Neural progenitor cell (in vitro differentiated cells): Measurements from ENCODE around the gene FBP2. TPM values are rescaled to one million over a fixed set of nuclear protein-coding genes. Genes with fewer than 3 reads are reported as not detected.
A peak's percentile ranks its signal among the peaks of the same experiment; 100 is the strongest.
"Not testable (repeated sequence)": the region's sequence is repeated elsewhere in the genome, so short reads cannot be mapped to it uniquely, and the experiment has no call there.

Source experiments
- DNase-seq: peaks from one replicate; pipeline ENCODE4 v3.0.0-alpha.2; 2016; ENCODE audit warnings: low spot score
- H2AFZ ChIP-seq: fragments of 200-600 bp; sonication (generic); replicated peaks from 2 replicates; pipeline ENCODE4 v1.6.1; 2016; ENCODE audit warnings: antibody characterized with exemption
- H3F3A ChIP-seq: fragments of 200-600 bp; sonication (generic); 2 replicates; pipeline ENCODE4 v1.6.1; 2016; ENCODE audit warnings: antibody characterized with exemption, low read depth
- H3K27ac ChIP-seq: fragments of 200-600 bp; sonication (generic); 2 replicates; pipeline ENCODE4 v1.5.1; 2016; ENCODE audit warnings: mild to moderate bottlenecking
- H3K27me3 ChIP-seq: fragments of 200-600 bp; sonication (generic); 2 replicates; pipeline ENCODE4 v1.6.1; 2016; ENCODE audit warnings: mild to moderate bottlenecking, moderate library complexity
- H3K36me3 ChIP-seq: fragments of 200-600 bp; sonication (generic); 2 replicates; pipeline ENCODE4 v1.5.1; 2016
- H3K4me1 ChIP-seq: fragments of 200-600 bp; sonication (generic); 2 replicates; pipeline ENCODE4 v1.6.1; 2016; ENCODE audit warnings: mixed run types
- H3K4me2 ChIP-seq: fragments of 200-600 bp; sonication (generic); 2 replicates; pipeline ENCODE4 v1.6.1; 2016
- H3K4me3 ChIP-seq: fragments of 200-600 bp; sonication (generic); 2 replicates; pipeline ENCODE4 v1.5.1; 2016
- H3K79me2 ChIP-seq: fragments of 200-600 bp; sonication (generic); 2 replicates; pipeline ENCODE4 v1.6.1; 2016; ENCODE audit warnings: low read depth
- H3K9ac ChIP-seq: fragments of 200-600 bp; sonication (generic); 2 replicates; pipeline ENCODE4 v1.6.1; 2016
- H3K9me3 ChIP-seq: fragments of 200-600 bp; sonication (generic); 2 replicates; pipeline ENCODE4 v1.5.1; 2016; ENCODE audit warnings: low read depth
- H4K20me1 ChIP-seq: fragments of 200-600 bp; sonication (generic); 2 replicates; pipeline ENCODE4 v1.6.1; 2016; ENCODE audit warnings: low read depth
- H3K27ac Mint-ChIP-seq: 3 replicates; pipeline ENCODE4 v1.8.0; 2021; ENCODE audit warnings: mixed read lengths
- H3K27me3 Mint-ChIP-seq: 2 replicates; pipeline ENCODE4 v1.8.0; 2022; ENCODE audit warnings: low read depth, mild to moderate bottlenecking, inconsistent platforms, moderate library complexity, mixed read lengths; ENCODE audit not compliant: insufficient read depth
- H3K36me3 Mint-ChIP-seq: 3 replicates; pipeline ENCODE4 v1.8.0; 2021; ENCODE audit warnings: mixed read lengths
- H3K4me1 Mint-ChIP-seq: 3 replicates; pipeline ENCODE4 v1.8.0; 2021; ENCODE audit warnings: mixed read lengths
- H3K4me3 Mint-ChIP-seq: 3 replicates; pipeline ENCODE4 v1.8.0; 2021; ENCODE audit warnings: mild to moderate bottlenecking, moderate library complexity, mixed read lengths
- H3K9me3 Mint-ChIP-seq: 3 replicates; pipeline ENCODE4 v1.8.0; 2020; ENCODE audit warnings: mixed read lengths
- CTCF ChIP-seq: fragments of 200-600 bp; sonication (generic); IDR thresholded peaks from 2 replicates; pipeline ENCODE4 v1.5.1; 2017; ENCODE audit warnings: antibody characterized with exemption, mild to moderate bottlenecking
- EZH2 ChIP-seq: fragments of 200-600 bp; sonication (generic); IDR thresholded peaks from 2 replicates; pipeline ENCODE4 v1.6.1; 2017; ENCODE audit warnings: antibody characterized with exemption, mild to moderate bottlenecking, moderate library complexity
- EZH2phosphoT487 ChIP-seq: fragments of 200-600 bp; sonication (generic); IDR thresholded peaks from 2 replicates; pipeline ENCODE4 v1.6.1; 2017; ENCODE audit warnings: antibody characterized with exemption
- total RNA-seq: library from RNA; depleted of rRNA; stranded (reverse); fragments of >200 nt; gene quantifications from 2 replicates; pipeline ENCODE4 v1.2.3, GENCODE V29; 2015; ENCODE audit warnings: low replicate concordance

Gene FBP2
- total RNA-seq, 1 donor from 2014 or later = not detected

- H3K4me2 ChIP-seq = no peak overlapping the region
- H3K27ac ChIP-seq = no peak overlapping the region
- no peak overlapping the region for H3K9ac ChIP-seq
- peaks cover 6% of the 10 kb centered on the region for H3F3A ChIP-seq
- no peaks in the 10 kb centered on the region for H3K27me3 ChIP-seq
- Mint-ChIP-seq H3K27ac (no peak overlapping the region), H3K4me1 (peaks cover 5% of the 10 kb centered on the region), H3K36me3 (no peaks in the 10 kb centered on the region), H3K27me3 (peaks cover 6% of the 10 kb centered on the region), H3K4me3 (no peak overlapping the region), H3K9me3 (no peaks in the 10 kb centered on the region)
- no peak overlapping the region for H2AFZ ChIP-seq
- TF ChIP-seq EZH2phosphoT487 = no peak
- TF ChIP-seq EZH2 = no peak
- TF ChIP-seq CTCF = no peak
- H3K9me3 ChIP-seq = no peaks in the 10 kb centered on the region
- H4K20me1 ChIP-seq = no peaks in the 10 kb centered on the region
- H3K79me2 ChIP-seq = no peaks in the 10 kb centered on the region
- DNase-seq = no peak
- no peaks in the 10 kb centered on the region for H3K36me3 ChIP-seq
- H3K4me3 ChIP-seq = no peak overlapping the region
- peaks cover 3% of the 10 kb centered on the region for H3K4me1 ChIP-seq
Measured at GRCh38 chr9:94600258-94600657, 6.6 kb upstream of the FBP2 start.

GRCh38 chr9:94599102-94599501 lies 5.5 kb upstream of the FBP2 start:
- no peak overlapping the region for H3K27ac Mint-ChIP-seq
- no peak overlapping the region for H3K4me3 Mint-ChIP-seq
- H2AFZ ChIP-seq = no peak overlapping the region
- H4K20me1 ChIP-seq = no peaks in the 10 kb centered on the region
- H3K4me1 Mint-ChIP-seq = peaks cover 5% of the 10 kb centered on the region
- H3K9ac ChIP-seq = no peak overlapping the region
- no peaks in the 10 kb centered on the region for H3K79me2 ChIP-seq
- no peaks in the 10 kb centered on the region for H3K36me3 Mint-ChIP-seq
- peaks cover 6% of the 10 kb centered on the region for H3F3A ChIP-seq
- no peak overlapping the region for H3K27ac ChIP-seq
- TF ChIP-seq EZH2 (no peak), EZH2phosphoT487 (no peak), CTCF (no peak)
- no peak for DNase-seq
- no peaks in the 10 kb centered on the region for H3K9me3 Mint-ChIP-seq
- no peak overlapping the region for H3K4me3 ChIP-seq
- no peak overlapping the region for H3K4me2 ChIP-seq
- peaks cover 10% of the 10 kb centered on the region for H3K27me3 Mint-ChIP-seq
- H3K36me3 ChIP-seq = no peaks in the 10 kb centered on the region
- H3K4me1 ChIP-seq = peaks cover 3% of the 10 kb centered on the region
- no peaks in the 10 kb centered on the region for H3K9me3 ChIP-seq
- H3K27me3 ChIP-seq = no peaks in the 10 kb centered on the region

- H3K27ac Mint-ChIP-seq, H3K9me3 Mint-ChIP-seq, H3K27me3 ChIP-seq, H3K4me3 Mint-ChIP-seq, H3K36me3 Mint-ChIP-seq, H3K4me2 ChIP-seq, H3F3A ChIP-seq, H3K9ac ChIP-seq, H3K27ac ChIP-seq, H3K4me1 Mint-ChIP-seq, H3K79me2 ChIP-seq, H3K36me3 ChIP-seq, DNase-seq, H3K4me1 ChIP-seq, H2AFZ ChIP-seq, H3K9me3 ChIP-seq, H3K4me3 ChIP-seq, H3K27me3 Mint-ChIP-seq, H4K20me1 ChIP-seq: not testable (repeated sequence)
Measured at GRCh38 chr9:94592683-94593082, 941 bp downstream of the FBP2 start.

- no peak overlapping the region for H3K4me3 Mint-ChIP-seq
- Histone ChIP-seq H3K36me3 (no peaks in the 10 kb centered on the region), H3K4me1 (peaks cover under 1% of the 10 kb centered on the region), H3K27me3 (no peaks in the 10 kb centered on the region), H3K4me2 (no peak overlapping the region), H3K4me3 (no peak overlapping the region), H3K79me2 (no peaks in the 10 kb centered on the region), H3K9ac (no peak overlapping the region), H3K9me3 (no peaks in the 10 kb centered on the region), H3F3A (no peaks in the 10 kb centered on the region), H2AFZ (no peak overlapping the region), H3K27ac (no peak overlapping the region), H4K20me1 (no peaks in the 10 kb centered on the region)
- TF ChIP-seq EZH2phosphoT487 = no peak
- TF ChIP-seq EZH2 = no peak
- TF ChIP-seq CTCF = no peak
- peaks cover 3% of the 10 kb centered on the region for H3K9me3 Mint-ChIP-seq
- peak overlapping the region; percentile 72 for H3K27ac Mint-ChIP-seq
- peaks cover 8% of the 10 kb centered on the region for H3K27me3 Mint-ChIP-seq
- no peak for DNase-seq
- H3K36me3 Mint-ChIP-seq = no peaks in the 10 kb centered on the region
- peaks cover 3% of the 10 kb centered on the region for H3K4me1 Mint-ChIP-seq
Measured at GRCh38 chr9:94591876-94592275, 1.7 kb downstream of the FBP2 start.

GRCh38 chr9:94591046-94591545 lies 2.5 kb downstream of the FBP2 start:
- H3K36me3 ChIP-seq, H3K4me2 ChIP-seq, H3K9ac ChIP-seq, H3K79me2 ChIP-seq, H3K27me3 Mint-ChIP-seq, H4K20me1 ChIP-seq, H3F3A ChIP-seq, H3K36me3 Mint-ChIP-seq, H3K4me3 ChIP-seq, H2AFZ ChIP-seq, DNase-seq, H3K27ac ChIP-seq, H3K4me1 Mint-ChIP-seq, H3K27ac Mint-ChIP-seq, H3K27me3 ChIP-seq, H3K9me3 ChIP-seq, H3K9me3 Mint-ChIP-seq, H3K4me1 ChIP-seq, H3K4me3 Mint-ChIP-seq: not testable (repeated sequence)
